HepG2 (cell line): ENCODE data around the gene CXCR4.

Experiments
- CTCF ChIP-seq: sonication (generic); formaldehyde crosslinking; IDR thresholded peaks from 2 replicates; pipeline ENCODE4 v1.5.0; 2020; ENCODE audit warnings: mild to moderate bottlenecking, missing genetic modification reagents, moderate library complexity
- GABPA ChIP-seq, 2 experiments: IDR thresholded peaks; 2 replicates each; pipeline ENCODE4 v1.6.1; 2011 to 2016; ENCODE audit warnings: low read depth in 2 of 2, low read length in 1 of 2, missing biosample characterization in 1 of 2, missing genetic modification characterization in 1 of 2
- GTF3A ChIP-seq: sonication (generic); formaldehyde crosslinking; conservative IDR thresholded peaks from 2 replicates; pipeline ENCODE4 v1.4.0; 2020; ENCODE audit warnings: mild to moderate bottlenecking, missing genetic modification reagents
- LBX2 ChIP-seq: sonication (generic); formaldehyde crosslinking; IDR thresholded peaks from 2 replicates; pipeline ENCODE4 v1.5.0; 2020; ENCODE audit warnings: missing genetic modification reagents, mild to moderate bottlenecking, borderline replicate concordance
- MAFK ChIP-seq, 2 experiments: IDR thresholded peaks in 1 of 2; conservative IDR thresholded peaks in 1 of 2; 2 replicates each; pipeline ENCODE4 v1.6.1; 2011; ENCODE audit warnings: improper control_type of control experiment in 2 of 2, low read length in 2 of 2
- SIN3A ChIP-seq: IDR thresholded peaks from 2 replicates; pipeline ENCODE4 v1.6.1; 2011; ENCODE audit warnings: low read depth, mild to moderate bottlenecking, control low read depth, low read length, borderline replicate concordance
- SP2 ChIP-seq: sonication (generic); formaldehyde crosslinking; IDR thresholded peaks from 2 replicates; pipeline ENCODE4 v1.5.1; 2020; ENCODE audit warnings: mild to moderate bottlenecking, missing genetic modification reagents
- TBL1XR1 ChIP-seq: fragments of 150-350 bp; IDR thresholded peaks from 2 replicates; pipeline ENCODE4 v1.6.1; 2014; ENCODE audit warnings: borderline replicate concordance, low read length; ENCODE audit not compliant: partially characterized antibody
- ZKSCAN5 ChIP-seq: sonication (generic); formaldehyde crosslinking; IDR thresholded peaks from 2 replicates; pipeline ENCODE4 v1.5.1; 2020; ENCODE audit warnings: mild to moderate bottlenecking, missing genetic modification reagents
- ZNF407 ChIP-seq: sonication (generic); formaldehyde crosslinking; IDR thresholded peaks from one replicate; pipeline ENCODE4 v1.5.1; 2020; ENCODE audit warnings: mild to moderate bottlenecking, missing genetic modification reagents; ENCODE audit errors: not compliant biosample characterization

- no peak for TF ChIP-seq ZNF407 (CRISPR knock-in tag)
- no peak for TF ChIP-seq LBX2
- no peak for TF ChIP-seq GABPA (IDR thresholded peaks at IDR 0.05; ENCODE audit: low read depth, low read length)
- TF ChIP-seq GABPA (CRISPR knock-in tag; IDR thresholded peaks at IDR 0.05; ENCODE audit: low read depth), result no peak
- TF ChIP-seq ZKSCAN5 (CRISPR knock-in tag), result no peak
- no peak for TF ChIP-seq GTF3A (CRISPR knock-in tag)
- TF ChIP-seq SP2 (CRISPR knock-in tag), result no peak
- no peak for TF ChIP-seq SIN3A
- TF ChIP-seq CTCF (CRISPR knock-in tag), result no peak
- no peak for TF ChIP-seq TBL1XR1
- no peak for TF ChIP-seq MAFK (conservative IDR thresholded peaks at IDR 0.05 in 1 of 2, IDR thresholded peaks at IDR 0.05 in 1 of 2; ENCODE audit: low read length in 2 of 2)
Measured at GRCh38 chr2:136154384-136154783, 36.4 kb upstream of the CXCR4 start.
